Measurements from ENCODE around the gene H1-8. TPM values are rescaled to one million over a fixed set of nuclear protein-coding genes. Genes with fewer than 3 reads are reported as not detected.

H1-8 gene
- total RNA-seq, 1 experiment from 2014 or later = not detected

DNA sequence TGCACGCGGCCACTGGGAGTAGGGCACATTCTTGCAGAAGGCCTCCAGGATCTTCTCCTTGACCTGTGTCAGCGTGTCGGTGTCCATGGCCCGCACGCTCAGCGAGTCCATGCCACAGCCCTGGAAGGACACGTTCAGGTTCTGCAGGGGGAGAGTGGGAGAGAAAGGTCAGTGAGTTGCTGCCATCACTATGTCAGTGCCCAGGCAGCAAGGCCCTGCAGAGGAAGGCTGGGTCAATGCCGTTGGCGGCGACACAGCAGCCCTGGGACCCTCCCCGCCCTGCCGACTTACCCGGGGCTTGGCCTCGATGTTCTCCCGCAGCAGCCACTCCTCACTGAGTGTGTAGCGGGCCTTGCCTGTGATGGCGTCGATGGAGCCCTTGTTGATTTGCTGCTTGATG lies 19.8 kb downstream of the H1-8 start:
- no CpG with 5 or more reads among the region's 19 CpGs for WGBS (ENCODE audit: extremely low coverage, insufficient read length, low lambda C conversion rate)
- no peak overlapping the region for H2AFZ ChIP-seq (ENCODE audit: low read length)
- no peak for DNase-seq

More for the DNA sequence above, 19.8 kb downstream of the H1-8 start:
- H3K79me2 ChIP-seq (ENCODE audit: insufficient read depth, low read length) = no peaks in the 10 kb centered on the region
- TF ChIP-seq CTCF (conservative IDR thresholded peaks at IDR 0.05) = no peak
- H4K20me1 ChIP-seq (ENCODE audit: control insufficient read depth, insufficient read depth, insufficient read length) = no peaks in the 10 kb centered on the region
- no peak overlapping the region for H3K18ac ChIP-seq (ENCODE audit: insufficient read length, low read depth, low read length)
- no peak overlapping the region for H3K9ac ChIP-seq (ENCODE audit: extremely low read depth, insufficient read length, low read length)
- no peak overlapping the region for H3T11ph ChIP-seq (ENCODE audit: low read length)
- H2AK5ac ChIP-seq (ENCODE audit: insufficient read length, low read length) = no peak overlapping the region
- H2BK12ac ChIP-seq (ENCODE audit: insufficient read length, low read depth, low read length) = no peak overlapping the region
- no peaks in the 10 kb centered on the region for H3K27me3 Mint-ChIP-seq (ENCODE audit: low read depth)
- H3K9me3 Mint-ChIP-seq = no peaks in the 10 kb centered on the region
- no peak overlapping the region for H3K56ac ChIP-seq (ENCODE audit: insufficient read length, low read depth, low read length)
- no peak overlapping the region for H3K4me3 Mint-ChIP-seq
- H3K23ac ChIP-seq (ENCODE audit: insufficient read length, low read depth, low read length) = no peak overlapping the region
- H2BK120ac ChIP-seq (ENCODE audit: low read depth, low read length, poor library complexity, severe bottlenecking) = no peak overlapping the region
- H3K4me1 ChIP-seq (ENCODE audit: insufficient read depth, low read length) = no peaks in the 10 kb centered on the region
- H3K27me3 ChIP-seq (ENCODE audit: insufficient read depth, low read length) = no peaks in the 10 kb centered on the region
- no peaks in the 10 kb centered on the region for H3K79me1 ChIP-seq (ENCODE audit: insufficient read depth, low read depth, low read length, poor library complexity, severe bottlenecking)
- no peak overlapping the region for H2BK15ac ChIP-seq (ENCODE audit: low read depth, low read length)
- H3K9me3 ChIP-seq (ENCODE audit: control insufficient read depth, low read depth, low read length) = no peaks in the 10 kb centered on the region
- no peak overlapping the region for H2BK5ac ChIP-seq (ENCODE audit: insufficient read length, low read length)
- H3K27ac ChIP-seq (ENCODE audit: insufficient read length, low read depth, low read length) = no peak overlapping the region
- H4K5ac ChIP-seq (ENCODE audit: insufficient read length, low read depth, low read length) = no peak overlapping the region
- H3K27ac Mint-ChIP-seq = 0 out of 7 replicates have a peak overlapping the region, but pooled peaks of 1 of the 3 experiments have one; percentile 28
- no peak overlapping the region for H3K14ac ChIP-seq (ENCODE audit: insufficient read depth, low read length)
- H3K4ac ChIP-seq (ENCODE audit: low read depth, low read length) = no peak overlapping the region
- no peak overlapping the region for H3K4me2 ChIP-seq (ENCODE audit: insufficient read depth, insufficient read length, low read length)
- no peak overlapping the region for H4K8ac ChIP-seq (replicated peaks; ENCODE audit: insufficient read length, low read depth, low read length)
- no peak overlapping the region for H2BK20ac ChIP-seq (ENCODE audit: low read depth, low read length, poor library complexity, severe bottlenecking)
- no peak overlapping the region for H4K91ac ChIP-seq (ENCODE audit: insufficient read length, low read depth, low read length)
- H3K4me1 Mint-ChIP-seq = peaks cover 7 to 18% of the 10 kb centered on the region in 2 experiments
- no peaks in the 10 kb centered on the region for H3K23me2 ChIP-seq (ENCODE audit: insufficient read length, low read depth, low read length, poor library complexity, severe bottlenecking)
- peaks cover 0 to 15% (median 3%) of the 10 kb centered on the region in 3 experiments; a peak in 3 of 7 replicates for H3K36me3 Mint-ChIP-seq (ENCODE audit: insufficient read depth in 1 of 3, low read depth in 3 of 3)

Data from H9 (cell line).